Mononuclear cell (primary cell): Measurements from ENCODE around the gene SLC39A11. TPM values are rescaled to one million over a fixed set of nuclear protein-coding genes. Genes with fewer than 3 reads are reported as not detected.
"Not testable (repeated sequence)": the region's sequence is repeated elsewhere in the genome, so short reads cannot be mapped to it uniquely, and the experiment has no call there.

Experiments used
- H3K27me3 ChIP-seq: 2 replicates; pipeline ENCODE4 v1.6.0; 2011; ENCODE audit warnings: low read length, control low read depth; ENCODE audit not compliant: insufficient read depth
- H3K4me1 ChIP-seq: 2 replicates; pipeline ENCODE4 v1.5.1; 2011; ENCODE audit warnings: mild to moderate bottlenecking, low read length, control low read depth; ENCODE audit not compliant: insufficient read depth
- H3K4me3 ChIP-seq: 2 replicates; pipeline ENCODE4 v1.5.1; 2011; ENCODE audit warnings: mild to moderate bottlenecking, low read length, moderate library complexity
- H3K9me3 ChIP-seq: 2 replicates; pipeline ENCODE4 v1.5.1; 2011; ENCODE audit warnings: low read depth, mild to moderate bottlenecking, control low read depth, low read length
- total RNA-seq: library from RNA; depleted of rRNA; stranded (reverse); fragments of >200 nt; gene quantifications from one replicate; pipeline ENCODE4 v1.2.3, GENCODE V29; 2012

SLC39A11 gene
- total RNA-seq, 1 donor, result 14.4 TPM

DNA sequence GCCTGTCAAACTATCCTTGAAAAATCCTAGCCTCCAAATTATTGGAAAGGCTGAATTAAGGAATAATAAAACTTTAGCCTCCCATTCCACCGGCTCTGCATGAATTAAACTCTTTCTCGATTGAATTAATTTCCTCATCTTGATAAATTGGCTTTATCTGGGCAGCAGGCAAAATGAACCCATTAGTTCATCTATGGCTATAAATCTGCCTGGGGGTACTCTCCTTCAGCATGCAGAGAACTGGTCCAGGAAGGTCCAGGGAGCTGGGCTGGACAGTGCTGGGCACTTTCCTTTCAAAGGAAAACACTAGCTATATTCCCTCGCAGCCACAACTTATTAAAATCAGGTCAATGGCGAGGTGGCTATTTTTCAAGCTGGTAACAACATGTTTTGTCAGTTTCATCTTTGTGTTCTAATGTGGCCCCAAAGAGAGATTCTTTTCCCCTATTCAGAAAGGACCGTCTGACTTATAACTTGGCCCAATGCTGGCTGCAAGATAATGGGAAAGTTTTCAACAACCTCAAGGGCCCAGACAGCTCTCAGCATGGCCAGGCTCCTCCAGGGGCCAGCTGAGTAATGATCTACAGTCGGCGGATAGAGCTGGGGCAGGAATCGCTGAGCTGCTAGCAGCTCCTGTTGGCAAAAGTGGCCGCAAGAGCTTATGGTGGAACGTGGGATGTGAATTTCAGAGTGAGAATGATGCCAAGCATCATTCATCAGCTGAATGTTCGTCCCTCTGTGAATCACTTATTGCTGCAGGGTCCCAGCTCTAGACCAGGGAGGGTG is 326.9 kb downstream of the SLC39A11 start:
- H3K4me1 ChIP-seq, result no peaks in the 10 kb centered on the region
- no peaks in the 10 kb centered on the region for H3K9me3 ChIP-seq
- H3K4me3 ChIP-seq, result no peak overlapping the region
- no peaks in the 10 kb centered on the region for H3K27me3 ChIP-seq

- no peak overlapping the region for H3K4me3 ChIP-seq
- H3K4me1 ChIP-seq, result no peaks in the 10 kb centered on the region
- no peaks in the 10 kb centered on the region for H3K27me3 ChIP-seq
- no peaks in the 10 kb centered on the region for H3K9me3 ChIP-seq
Measured at GRCh38 chr17:72764632-72765041, 327.9 kb downstream of the SLC39A11 start.

DNA sequence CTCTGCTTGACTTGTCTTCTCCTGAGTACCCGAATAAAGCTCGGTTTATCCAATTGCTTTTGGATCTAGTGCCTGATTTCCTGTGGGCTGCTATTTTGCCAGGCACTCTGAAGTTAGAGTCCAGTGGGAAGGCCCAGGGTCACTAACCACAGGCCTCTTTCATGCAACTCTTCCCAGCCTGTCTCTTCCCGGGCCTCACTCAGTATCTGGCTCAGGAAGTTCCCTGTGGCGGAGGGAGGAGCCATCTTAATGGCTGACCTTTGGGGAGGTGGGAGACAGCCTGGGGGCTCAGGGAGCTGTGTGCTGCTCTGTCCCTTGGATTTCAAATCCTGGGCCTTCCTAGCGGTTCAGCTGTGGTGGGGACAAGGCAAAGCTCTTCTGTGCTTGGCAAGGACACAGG is 328.5 kb downstream of the SLC39A11 start:
- Histone ChIP-seq H3K9me3 (no peaks in the 10 kb centered on the region), H3K27me3 (no peaks in the 10 kb centered on the region)

GRCh38 chr17:72761893-72762575 is 330.5 kb downstream of the SLC39A11 start:
- H3K4me1 ChIP-seq, H3K27me3 ChIP-seq, H3K9me3 ChIP-seq, H3K4me3 ChIP-seq: not testable (repeated sequence)

More for the DNA sequence above, 328.5 kb downstream of the SLC39A11 start:
- H3K4me1 ChIP-seq, result no peaks in the 10 kb centered on the region
- no peak overlapping the region for H3K4me3 ChIP-seq

GRCh38 chr17:72761431-72761830 is 331.1 kb downstream of the SLC39A11 start:
- Histone ChIP-seq H3K9me3 (no peaks in the 10 kb centered on the region), H3K27me3 (no peaks in the 10 kb centered on the region), H3K4me3 (no peak overlapping the region), H3K4me1 (no peaks in the 10 kb centered on the region)

DNA sequence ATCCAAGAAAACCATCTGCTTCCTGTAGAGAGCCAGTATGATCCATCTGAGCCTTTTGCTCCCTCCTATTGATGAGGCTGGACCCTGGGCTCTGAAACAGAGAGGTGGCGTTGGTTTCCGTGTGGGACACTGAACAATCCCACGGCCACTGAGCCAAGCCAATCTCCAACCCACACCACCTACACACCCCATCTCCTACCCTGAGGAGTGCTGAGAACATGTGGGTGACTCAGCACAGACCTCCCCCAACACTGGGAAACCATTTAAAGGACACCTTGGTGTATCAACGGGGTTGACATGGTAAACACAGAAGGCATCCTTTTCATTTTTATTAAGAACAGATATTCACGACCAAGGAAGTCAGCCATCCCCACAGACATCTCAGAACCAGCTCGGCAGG is 332.1 kb downstream of the SLC39A11 start:
- Histone ChIP-seq H3K4me1 (no peaks in the 10 kb centered on the region), H3K27me3 (no peaks in the 10 kb centered on the region), H3K9me3 (no peaks in the 10 kb centered on the region), H3K4me3 (no peak overlapping the region)

DNA sequence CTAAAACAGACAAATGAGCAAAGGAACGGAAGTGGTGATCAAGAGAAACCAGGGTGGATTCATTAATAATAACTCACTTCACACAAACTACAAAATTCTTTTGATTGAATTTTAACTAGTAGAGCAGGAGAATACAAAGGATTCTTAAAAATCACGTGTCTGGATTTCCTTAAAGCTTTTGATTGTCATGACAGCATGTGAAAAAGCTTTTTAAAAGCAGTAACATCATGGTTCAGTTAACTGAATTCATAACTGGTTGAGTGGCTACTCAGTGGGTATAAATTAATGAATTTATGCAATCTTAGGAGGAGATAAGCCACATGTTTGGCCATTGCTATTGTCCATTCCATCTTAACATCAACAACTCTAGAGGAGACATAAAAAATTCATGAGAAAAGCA is 333.2 kb downstream of the SLC39A11 start:
- no peaks in the 10 kb centered on the region for H3K9me3 ChIP-seq
- no peak overlapping the region for H3K4me3 ChIP-seq
- no peaks in the 10 kb centered on the region for H3K4me1 ChIP-seq
- no peaks in the 10 kb centered on the region for H3K27me3 ChIP-seq

- H3K4me1 ChIP-seq, result no peaks in the 10 kb centered on the region
- no peaks in the 10 kb centered on the region for H3K9me3 ChIP-seq
- no peaks in the 10 kb centered on the region for H3K27me3 ChIP-seq
- H3K4me3 ChIP-seq, result no peak overlapping the region
Measured at GRCh38 chr17:72756256-72756655, 336.2 kb downstream of the SLC39A11 start.

GRCh38 chr17:72754513-72754912 is 338.0 kb downstream of the SLC39A11 start:
- Histone ChIP-seq H3K9me3 (no peaks in the 10 kb centered on the region), H3K27me3 (no peaks in the 10 kb centered on the region), H3K4me3 (no peak overlapping the region), H3K4me1 (no peaks in the 10 kb centered on the region)

- Histone ChIP-seq H3K4me1 (no peaks in the 10 kb centered on the region), H3K9me3 (no peaks in the 10 kb centered on the region), H3K4me3 (no peak overlapping the region), H3K27me3 (no peaks in the 10 kb centered on the region)
Measured at GRCh38 chr17:72751746-72752145, 340.7 kb downstream of the SLC39A11 start.

GRCh38 chr17:72749119-72749572 is 343.3 kb downstream of the SLC39A11 start:
- H3K4me1 ChIP-seq, result no peaks in the 10 kb centered on the region
- H3K4me3 ChIP-seq, result no peak overlapping the region
- H3K27me3 ChIP-seq, result no peaks in the 10 kb centered on the region
- H3K9me3 ChIP-seq, result no peaks in the 10 kb centered on the region

- Histone ChIP-seq H3K9me3 (no peaks in the 10 kb centered on the region), H3K27me3 (no peaks in the 10 kb centered on the region), H3K4me1 (no peaks in the 10 kb centered on the region), H3K4me3 (no peak overlapping the region)
Measured at GRCh38 chr17:72747501-72747900, 345.0 kb downstream of the SLC39A11 start.

GRCh38 chr17:72745241-72745640 is 347.2 kb downstream of the SLC39A11 start:
- H3K4me3 ChIP-seq, result no peak overlapping the region
- H3K9me3 ChIP-seq, result no peaks in the 10 kb centered on the region
- H3K4me1 ChIP-seq, result no peaks in the 10 kb centered on the region
- no peaks in the 10 kb centered on the region for H3K27me3 ChIP-seq

DNA sequence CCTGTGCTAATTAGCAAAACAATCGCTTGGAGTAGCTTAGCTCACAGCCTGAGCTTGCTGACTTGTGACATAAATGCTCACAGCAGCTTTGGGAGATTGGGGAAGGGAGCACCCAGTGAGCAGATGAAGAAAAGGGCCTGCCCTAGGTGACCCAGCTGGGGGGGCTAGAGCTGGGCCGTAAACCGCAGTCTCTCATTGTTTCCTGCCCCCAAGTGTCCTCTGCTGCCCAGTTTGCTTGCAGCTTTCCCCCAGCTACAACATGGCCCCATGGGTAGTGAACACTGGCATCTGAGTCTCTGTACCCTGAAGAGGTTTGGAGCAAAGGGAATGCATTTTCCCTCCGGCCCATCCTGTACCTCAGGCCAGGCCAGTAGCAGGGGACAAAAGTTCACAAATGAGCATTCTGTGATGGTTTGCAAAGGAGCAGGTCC is 349.4 kb downstream of the SLC39A11 start:
- H3K27me3 ChIP-seq, result no peaks in the 10 kb centered on the region
- no peaks in the 10 kb centered on the region for H3K4me1 ChIP-seq
- no peaks in the 10 kb centered on the region for H3K9me3 ChIP-seq
- no peak overlapping the region for H3K4me3 ChIP-seq

DNA sequence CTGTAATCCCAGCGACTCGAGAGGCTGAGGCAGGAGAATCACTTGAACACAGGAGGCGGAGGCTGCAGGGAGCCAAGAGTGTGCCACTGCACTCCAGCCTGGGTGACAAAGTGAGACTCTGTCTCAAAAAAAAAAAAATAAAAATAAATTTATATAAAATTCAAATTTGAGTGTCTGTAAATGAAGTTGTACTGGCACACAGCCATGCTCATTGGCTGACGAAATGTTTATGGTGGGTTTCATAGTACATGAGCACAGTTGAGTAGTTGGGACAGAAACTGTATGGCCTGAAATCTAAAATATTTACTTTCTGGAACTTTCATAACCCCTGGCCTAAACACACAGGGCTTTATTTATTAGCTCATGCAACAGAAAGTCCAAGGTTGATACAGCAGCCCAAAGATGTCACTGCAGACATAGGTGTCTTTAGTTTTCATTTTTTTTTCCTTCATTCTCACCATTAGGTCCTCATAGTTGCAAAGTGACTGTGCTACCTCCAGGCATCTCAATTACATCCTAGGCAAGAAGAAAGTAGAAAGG is 355.3 kb downstream of the SLC39A11 start:
- Histone ChIP-seq H3K4me3 (no peak overlapping the region), H3K9me3 (no peaks in the 10 kb centered on the region), H3K4me1 (no peaks in the 10 kb centered on the region), H3K27me3 (no peaks in the 10 kb centered on the region)
